Colonic mucosa (tissue), 4 donors: Measurements from ENCODE around the gene COPS9. TPM values are rescaled to one million over a fixed set of nuclear protein-coding genes. Genes with fewer than 3 reads are reported as not detected.
A peak's percentile ranks its signal among the peaks of the same experiment; 100 is the strongest.

ENCODE experiments used
- DNase-seq: peaks from one replicate; pipeline ENCODE4 v3.0.0-alpha.2; 2020
- H3K27ac ChIP-seq: fragments of 200-600 bp; one replicate; pipeline ENCODE4 v1.8.0; 2021
- H3K27me3 ChIP-seq: fragments of 200-600 bp; one replicate; pipeline ENCODE4 v1.8.0; 2021
- H3K36me3 ChIP-seq: fragments of 200-600 bp; one replicate; pipeline ENCODE4 v1.8.0; 2021
- H3K4me1 ChIP-seq: fragments of 200-600 bp; one replicate; pipeline ENCODE4 v1.8.0; 2021; ENCODE audit warnings: mild to moderate bottlenecking
- H3K4me3 ChIP-seq: fragments of 200-600 bp; one replicate; pipeline ENCODE4 v1.8.0; 2021
- H3K9ac ChIP-seq, 2 donors: one replicate each; pipeline ENCODE4 v1.7.0; 2013; ENCODE audit warnings: control low read depth in 2 of 2, low read depth in 2 of 2, low read length in 2 of 2
- H3K9me3 ChIP-seq: fragments of 200-600 bp; one replicate; pipeline ENCODE4 v1.8.0; 2021
- CTCF ChIP-seq: fragments of 200-600 bp; IDR thresholded peaks from one replicate; pipeline ENCODE4 v1.8.0; 2022; ENCODE audit warnings: antibody characterized with exemption, mild to moderate bottlenecking
- intact Hi-C: fragments of 100-400 bp; cut with DNase I; formaldehyde crosslinking; loops from one replicate; pipeline ENCODE4 v1.14.1; 2022
- total RNA-seq, 2 donors: library from RNA; stranded (reverse); fragmentation: NEBNext Ultra II Directional in 1 of 2; extraction: Animal tissue kit (Norgen Biotek cat#: 25700) in 1 of 2; gene quantifications; one replicate each; pipeline ENCODE4 v1.2.1, GENCODE V29; 2021
- donor health status: healthy.
- donor health status: DM: no; HTN: no; CAD: no.
- donor health status: DM: no; HTN: no; CAD: no.

COPS9 gene
- 100 to 1,000 TPM; 119 to 169 TPM for total RNA-seq

- DNase-seq, result peak; percentile 86
- intact Hi-C loops, result no loop called here
Observed at GRCh38 chr2:240136013-240136670, at the start of gene COPS9. Gene COPS9 (minus strand): TSS chr2:240136305. CDS start chr2:240136284, 21 bp downstream.

GRCh38 chr2:240184656-240185055 is 48.6 kb upstream of the COPS9 start:
- Histone ChIP-seq H3K27ac (no peak overlapping the region), H3K9ac (no peak overlapping the region), H3K4me3 (no peak overlapping the region), H3K36me3 (no peaks in the 10 kb centered on the region), H3K27me3 (no peaks in the 10 kb centered on the region), H3K9me3 (no peaks in the 10 kb centered on the region), H3K4me1 (no peaks in the 10 kb centered on the region)
- TF ChIP-seq CTCF, result no peak
- no peak for DNase-seq
- intact Hi-C loops, result no loop called here

More at GRCh38 chr2:240136013-240136670, at the start of gene COPS9:
- peak within 1 kb of the TSS; percentile 86 to 96 for H3K9ac ChIP-seq
- peak within 1 kb of the TSS; percentile 100 for H3K4me3 ChIP-seq
- H3K9me3 ChIP-seq, result no peaks in the 10 kb centered on the region
- H3K36me3 ChIP-seq, result peaks cover 3% of the 10 kb centered on the region
- TF ChIP-seq CTCF, result no peak
- H3K4me1 ChIP-seq, result peaks cover 6% of the 10 kb centered on the region
- no peaks in the 10 kb centered on the region for H3K27me3 ChIP-seq
- H3K27ac ChIP-seq, result peak within 1 kb of the TSS; percentile 6

- H3K36me3 ChIP-seq, result no peaks in the 10 kb centered on the region
- no peak for TF ChIP-seq CTCF
- H3K4me3 ChIP-seq, result no peak overlapping the region
- H3K9ac ChIP-seq, result no peak overlapping the region
- no peak overlapping the region for H3K27ac ChIP-seq
- intact Hi-C loops, result no loop called here
- no peaks in the 10 kb centered on the region for H3K9me3 ChIP-seq
- H3K4me1 ChIP-seq, result no peaks in the 10 kb centered on the region
- H3K27me3 ChIP-seq, result no peaks in the 10 kb centered on the region
- DNase-seq, result no peak
Observed at GRCh38 chr2:240183875-240184590, 47.9 kb upstream of the COPS9 start.

- Histone ChIP-seq H3K4me1 (no peaks in the 10 kb centered on the region), H3K27ac (no peak overlapping the region), H3K27me3 (no peaks in the 10 kb centered on the region), H3K36me3 (no peaks in the 10 kb centered on the region), H3K9me3 (no peaks in the 10 kb centered on the region), H3K4me3 (no peak overlapping the region), H3K9ac (no peak overlapping the region)
- TF ChIP-seq CTCF, result no peak
- intact Hi-C loops, result no loop called here
- DNase-seq, result no peak
Observed at GRCh38 chr2:240183006-240183874, 47.1 kb upstream of the COPS9 start.

- DNase-seq, result no peak
- H3K4me1 ChIP-seq, result no peaks in the 10 kb centered on the region
- no peak for TF ChIP-seq CTCF
- no peaks in the 10 kb centered on the region for H3K36me3 ChIP-seq
- no peak overlapping the region for H3K4me3 ChIP-seq
- H3K9ac ChIP-seq, result no peak overlapping the region
- no peaks in the 10 kb centered on the region for H3K9me3 ChIP-seq
- intact Hi-C loops, result no loop called here
- no peaks in the 10 kb centered on the region for H3K27me3 ChIP-seq
- no peak overlapping the region for H3K27ac ChIP-seq
Observed at GRCh38 chr2:240182476-240182875, 46.4 kb upstream of the COPS9 start.
